Measurements from ENCODE around the gene SPNS1.

SPNS1 gene

GRCh38 chr16:28991687-28992086 lies 17.1 kb downstream of the SPNS1 start:
- Histone ChIP-seq H3K9me3 (replicated peaks; ENCODE audit: insufficient read depth, low read length) (no peaks in the 10 kb centered on the region), H3K4me2 (ENCODE audit: low read depth, low read length) (no peak overlapping the region), H3K4me3 (ENCODE audit: low read length) (no peak overlapping the region), H3K27ac (ENCODE audit: low read length) (no peak overlapping the region), H4K20me1 (ENCODE audit: insufficient read depth, low read length) (no peaks in the 10 kb centered on the region), H3K27me3 (replicated peaks; ENCODE audit: insufficient read depth, low read length) (no peaks in the 10 kb centered on the region), H2AFZ (ENCODE audit: low read length) (no peak overlapping the region), H3K9ac (ENCODE audit: low read length) (no peak overlapping the region), H3K79me2 (ENCODE audit: low read length) (no peaks in the 10 kb centered on the region), H3K4me1 (ENCODE audit: low read length) (no peaks in the 10 kb centered on the region), H3K36me3 (replicated peaks; ENCODE audit: insufficient read depth, low read length) (no peaks in the 10 kb centered on the region), H3F3A (ENCODE audit: insufficient read depth, low read length) (no peaks in the 10 kb centered on the region), H3K9me2 (replicated peaks; ENCODE audit: insufficient read depth, low read length) (no peaks in the 10 kb centered on the region)
- no peak for DNase-seq
- TF ChIP-seq EZH2 (optimal IDR thresholded peaks at IDR 0.05; ENCODE audit: low read depth, low read length) (no peak), CTCF (IDR thresholded peaks at IDR 0.05; ENCODE audit: low read length) (no peak), EZH2phosphoT487 (IDR thresholded peaks at IDR 0.05; ENCODE audit: low read length) (no peak)

DNA sequence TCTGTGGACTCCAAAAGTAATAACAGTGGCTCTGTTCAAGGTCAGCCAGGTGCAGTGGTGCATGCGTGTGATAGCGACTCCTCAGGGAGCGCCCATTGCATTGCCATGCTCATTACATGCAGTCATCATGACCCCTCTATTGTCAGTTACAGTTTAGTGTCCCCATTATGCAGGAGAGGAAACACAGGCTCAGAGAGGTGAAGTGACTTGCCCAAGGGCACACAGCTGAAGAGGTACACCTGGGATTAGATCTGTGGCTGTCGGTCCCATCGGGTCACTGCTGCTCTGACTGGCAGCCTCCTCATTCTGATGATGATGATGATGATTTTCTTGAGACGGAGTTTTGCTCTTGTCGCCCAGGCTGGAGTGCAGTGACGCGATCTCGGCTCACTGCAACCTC lies 17.9 kb downstream of the SPNS1 start:
- no peaks in the 10 kb centered on the region for H3K79me2 ChIP-seq (ENCODE audit: low read length)

GRCh38 chr16:28998837-28999236 lies 24.3 kb downstream of the SPNS1 start:
- no peaks in the 10 kb centered on the region for H3K9me2 ChIP-seq (replicated peaks; ENCODE audit: insufficient read depth, low read length)
- no peaks in the 10 kb centered on the region for H3K4me1 ChIP-seq (ENCODE audit: low read length)
- no peak overlapping the region for H3K9ac ChIP-seq (ENCODE audit: low read length)
- H3K79me2 ChIP-seq (ENCODE audit: low read length), result no peaks in the 10 kb centered on the region
- no peaks in the 10 kb centered on the region for H3K9me3 ChIP-seq (replicated peaks; ENCODE audit: insufficient read depth, low read length)
- H4K20me1 ChIP-seq (ENCODE audit: insufficient read depth, low read length), result no peaks in the 10 kb centered on the region
- H3K27me3 ChIP-seq (replicated peaks; ENCODE audit: insufficient read depth, low read length), result peaks cover 11% of the 10 kb centered on the region
- no peak overlapping the region for H3K4me2 ChIP-seq (ENCODE audit: low read depth, low read length)
- H3K36me3 ChIP-seq (replicated peaks; ENCODE audit: insufficient read depth, low read length), result no peaks in the 10 kb centered on the region
- H3K27ac ChIP-seq (ENCODE audit: low read length), result no peak overlapping the region
- no peak for TF ChIP-seq EZH2 (optimal IDR thresholded peaks at IDR 0.05; ENCODE audit: low read depth, low read length)
- TF ChIP-seq CTCF (IDR thresholded peaks at IDR 0.05; ENCODE audit: low read length), result no peak
- H3F3A ChIP-seq (ENCODE audit: insufficient read depth, low read length), result no peaks in the 10 kb centered on the region
- no peak overlapping the region for H3K4me3 ChIP-seq (ENCODE audit: low read length)
- no peak overlapping the region for H2AFZ ChIP-seq (ENCODE audit: low read length)
- no peak for DNase-seq

More for the DNA sequence above, 17.9 kb downstream of the SPNS1 start:
- H3K9me2 ChIP-seq (replicated peaks; ENCODE audit: insufficient read depth, low read length), result no peaks in the 10 kb centered on the region
- H3K4me1 ChIP-seq (ENCODE audit: low read length), result no peaks in the 10 kb centered on the region
- no peak overlapping the region for H2AFZ ChIP-seq (ENCODE audit: low read length)
- H3F3A ChIP-seq (ENCODE audit: insufficient read depth, low read length), result no peaks in the 10 kb centered on the region
- H3K4me2 ChIP-seq (ENCODE audit: low read depth, low read length), result no peak overlapping the region
- no peaks in the 10 kb centered on the region for H4K20me1 ChIP-seq (ENCODE audit: insufficient read depth, low read length)
- H3K9me3 ChIP-seq (replicated peaks; ENCODE audit: insufficient read depth, low read length), result no peaks in the 10 kb centered on the region
- no peak for DNase-seq
- no peak overlapping the region for H3K4me3 ChIP-seq (ENCODE audit: low read length)
- H3K9ac ChIP-seq (ENCODE audit: low read length), result no peak overlapping the region
- no peak overlapping the region for H3K27ac ChIP-seq (ENCODE audit: low read length)
- no peaks in the 10 kb centered on the region for H3K36me3 ChIP-seq (replicated peaks; ENCODE audit: insufficient read depth, low read length)
- no peaks in the 10 kb centered on the region for H3K27me3 ChIP-seq (replicated peaks; ENCODE audit: insufficient read depth, low read length)
- TF ChIP-seq EZH2 (optimal IDR thresholded peaks at IDR 0.05; ENCODE audit: low read depth, low read length), result no peak
- TF ChIP-seq EZH2phosphoT487 (IDR thresholded peaks at IDR 0.05; ENCODE audit: low read length), result no peak
- no peak for TF ChIP-seq CTCF (IDR thresholded peaks at IDR 0.05; ENCODE audit: low read length)
